Measurements from ENCODE around the gene FOXK2.

The FOXK2 gene

GRCh38 chr17:82633343-82633742, 113.8 kb downstream of the FOXK2 start:
- H3K27ac Mint-ChIP-seq = peak overlapping the region; percentile 48
- H3K9me3 Mint-ChIP-seq = no peaks in the 10 kb centered on the region
- ATAC-seq = peak; percentile 92
- peaks cover 52% of the 10 kb centered on the region for H3K4me1 Mint-ChIP-seq
- H3K36me3 Mint-ChIP-seq = peaks cover 100% of the 10 kb centered on the region
- DNase-seq (ENCODE audit: low spot score in 2 of 2) = no peak
- H3K4me3 Mint-ChIP-seq = no peak overlapping the region

- H3K4me1 Mint-ChIP-seq = peaks cover 60% of the 10 kb centered on the region
- H3K9me3 Mint-ChIP-seq = no peaks in the 10 kb centered on the region
- DNase-seq (ENCODE audit: low spot score in 2 of 2) = no peak
- no peak overlapping the region for H3K4me3 Mint-ChIP-seq
- peak overlapping the region; percentile 4 for H3K27ac Mint-ChIP-seq
- ATAC-seq = no peak
- H3K36me3 Mint-ChIP-seq = peaks cover 98% of the 10 kb centered on the region
These were observed 117.4 kb downstream of the FOXK2 start for GRCh38 chr17:82636626-82637598.

GRCh38 chr17:82638183-82638773, 118.7 kb downstream of the FOXK2 start:
- ATAC-seq (no peak), DNase-seq (ENCODE audit: low spot score in 2 of 2) (no peak)
- no peak overlapping the region for H3K4me3 Mint-ChIP-seq
- H3K27ac Mint-ChIP-seq = no peak overlapping the region
- peaks cover 53% of the 10 kb centered on the region for H3K4me1 Mint-ChIP-seq
- peaks cover 98% of the 10 kb centered on the region for H3K36me3 Mint-ChIP-seq
- H3K9me3 Mint-ChIP-seq = no peaks in the 10 kb centered on the region

GRCh38 chr17:82639628-82640027, 120.1 kb downstream of the FOXK2 start:
- DNase-seq (ENCODE audit: low spot score in 2 of 2) (no peak), ATAC-seq (no peak)
- Mint-ChIP-seq H3K4me1 (peaks cover 56% of the 10 kb centered on the region), H3K36me3 (peaks cover 98% of the 10 kb centered on the region), H3K9me3 (no peaks in the 10 kb centered on the region), H3K27ac (peak overlapping the region; percentile 20), H3K4me3 (no peak overlapping the region)

- H3K36me3 Mint-ChIP-seq = peaks cover 98% of the 10 kb centered on the region
These were observed 120.5 kb downstream of the FOXK2 start for GRCh38 chr17:82640036-82640435.

GRCh38 chr17:82642022-82642421, 122.5 kb downstream of the FOXK2 start:
- Mint-ChIP-seq H3K36me3 (peaks cover 98% of the 10 kb centered on the region), H3K4me1 (peaks cover 52% of the 10 kb centered on the region), H3K27ac (no peak overlapping the region), H3K4me3 (no peak overlapping the region), H3K9me3 (no peaks in the 10 kb centered on the region)
- ATAC-seq (no peak), DNase-seq (ENCODE audit: low spot score in 2 of 2) (no peak)

More at GRCh38 chr17:82640036-82640435, 120.5 kb downstream of the FOXK2 start:
- H3K9me3 Mint-ChIP-seq = no peaks in the 10 kb centered on the region
- H3K4me1 Mint-ChIP-seq = peaks cover 53% of the 10 kb centered on the region
- ATAC-seq (no peak), DNase-seq (ENCODE audit: low spot score in 2 of 2) (no peak)
- H3K4me3 Mint-ChIP-seq = no peak overlapping the region
- H3K27ac Mint-ChIP-seq = peak overlapping the region; percentile 20

GRCh38 chr17:82644148-82644547, 124.6 kb downstream of the FOXK2 start:
- Mint-ChIP-seq H3K4me1 (peaks cover 35% of the 10 kb centered on the region), H3K4me3 (no peak overlapping the region), H3K27ac (no peak overlapping the region), H3K9me3 (no peaks in the 10 kb centered on the region), H3K36me3 (peaks cover 84% of the 10 kb centered on the region)
- no peak for ATAC-seq
- no peak for DNase-seq (ENCODE audit: low spot score in 2 of 2)

- Mint-ChIP-seq H3K36me3 (peaks cover 79% of the 10 kb centered on the region), H3K4me3 (peak overlapping the region; percentile 84), H3K27ac (peak overlapping the region; percentile 85), H3K9me3 (no peaks in the 10 kb centered on the region), H3K4me1 (peaks cover 41% of the 10 kb centered on the region)
- ATAC-seq (no peak), DNase-seq (ENCODE audit: low spot score in 2 of 2) (no peak)
These were observed 126.0 kb downstream of the FOXK2 start for GRCh38 chr17:82645516-82645915.

GRCh38 chr17:82647593-82648164, 128.1 kb downstream of the FOXK2 start:
- Mint-ChIP-seq H3K36me3 (peaks cover 57% of the 10 kb centered on the region), H3K4me3 (peak overlapping the region; percentile 84), H3K9me3 (no peaks in the 10 kb centered on the region), H3K4me1 (peaks cover 37% of the 10 kb centered on the region), H3K27ac (peak overlapping the region; percentile 85)
- peak; percentile 35 for ATAC-seq
- peak; percentile 44 to 75 for DNase-seq (ENCODE audit: low spot score in 2 of 2)

GRCh38 chr17:82648165-82648668, 128.7 kb downstream of the FOXK2 start, which contains the start of gene WDR45B:
Gene WDR45B (minus strand): TSS chr17:82648444. CDS start chr17:82648340, 104 bp downstream.
- Mint-ChIP-seq H3K36me3 (peaks cover 52% of the 10 kb centered on the region), H3K4me1 (peaks cover 37% of the 10 kb centered on the region), H3K27ac (peak within 1 kb of the TSS; percentile 85), H3K9me3 (no peaks in the 10 kb centered on the region), H3K4me3 (peak within 1 kb of the TSS; percentile 84)
- ATAC-seq = peak; percentile 93
- peak; percentile 77 to 88 for DNase-seq (ENCODE audit: low spot score in 2 of 2)

- H3K27ac Mint-ChIP-seq = no peak overlapping the region
- DNase-seq (ENCODE audit: low spot score in 2 of 2) (peak; percentile 28 to 78), ATAC-seq (no peak)
- H3K4me3 Mint-ChIP-seq = peak overlapping the region; percentile 84
- H3K9me3 Mint-ChIP-seq = no peaks in the 10 kb centered on the region
- H3K4me1 Mint-ChIP-seq = peaks cover 36% of the 10 kb centered on the region
- H3K36me3 Mint-ChIP-seq = peaks cover 45% of the 10 kb centered on the region
These were observed 129.3 kb downstream of the FOXK2 start for GRCh38 chr17:82648742-82649331.

- H3K27ac Mint-ChIP-seq = peak overlapping the region; percentile 83
These were observed 130.1 kb downstream of the FOXK2 start for GRCh38 chr17:82649501-82650261.

GRCh38 chr17:82650723-82651122, 131.2 kb downstream of the FOXK2 start:
- H3K4me3 Mint-ChIP-seq = no peak overlapping the region
- H3K4me1 Mint-ChIP-seq = peaks cover 20% of the 10 kb centered on the region
- peaks cover 26% of the 10 kb centered on the region for H3K36me3 Mint-ChIP-seq
- no peak for DNase-seq (ENCODE audit: low spot score in 2 of 2)
- no peaks in the 10 kb centered on the region for H3K9me3 Mint-ChIP-seq
- no peak for ATAC-seq
- H3K27ac Mint-ChIP-seq = no peak overlapping the region

More at GRCh38 chr17:82649501-82650261, 130.1 kb downstream of the FOXK2 start:
- ATAC-seq (no peak), DNase-seq (ENCODE audit: low spot score in 2 of 2) (no peak)
- peaks cover 37% of the 10 kb centered on the region for H3K36me3 Mint-ChIP-seq
- H3K4me1 Mint-ChIP-seq = peaks cover 28% of the 10 kb centered on the region
- no peaks in the 10 kb centered on the region for H3K9me3 Mint-ChIP-seq
- peak overlapping the region; percentile 84 for H3K4me3 Mint-ChIP-seq
